RWPE2 (cell line): ENCODE results near the gene RGPD8.

Experiments used
- ATAC-seq: fragments of 200-7000 bp; cut with Tn5 transposase; 3 replicates; pipeline ENCODE4 v1.9.1; 2021; ENCODE audit warnings: low read depth
- DNase-seq: peaks from one replicate; pipeline ENCODE4 v3.0.0-alpha.2; 2020; ENCODE audit warnings: low spot score
- H3K27ac ChIP-seq: fragments of 450-650 bp; 2 replicates; pipeline ENCODE4 v1.5.1; 2017; ENCODE audit warnings: mild to moderate bottlenecking; ENCODE audit not compliant: poor library complexity, severe bottlenecking
- H3K27me3 ChIP-seq: fragments of 250-450 bp; sonication (Bioruptor Pico); 2 replicates; pipeline ENCODE4 v1.5.1; 2021; ENCODE audit warnings: mild to moderate bottlenecking, moderate library complexity; ENCODE audit not compliant: insufficient read depth, poor library complexity, severe bottlenecking
- H3K36me3 ChIP-seq: fragments of 250-450 bp; sonication (Bioruptor Pico); 2 replicates; pipeline ENCODE4 v1.5.1; 2020; ENCODE audit warnings: low read depth, mild to moderate bottlenecking, moderate library complexity
- H3K4me1 ChIP-seq: fragments of 250-450 bp; sonication (Bioruptor Pico); 2 replicates; pipeline ENCODE4 v1.5.1; 2021; ENCODE audit warnings: mild to moderate bottlenecking, moderate library complexity; ENCODE audit not compliant: insufficient read depth, poor library complexity, severe bottlenecking
- H3K4me3 ChIP-seq: fragments of 250-450 bp; sonication (Bioruptor Pico); 2 replicates; pipeline ENCODE4 v1.5.1; 2021; ENCODE audit warnings: mild to moderate bottlenecking, moderate library complexity; ENCODE audit not compliant: severe bottlenecking
- H3K9me3 ChIP-seq: fragments of 250-450 bp; sonication (Bioruptor Pico); 2 replicates; pipeline ENCODE4 v1.5.1; 2021; ENCODE audit warnings: mild to moderate bottlenecking, moderate library complexity; ENCODE audit not compliant: severe bottlenecking
- CTCF ChIP-seq: fragments of 450-650 bp; IDR thresholded peaks from one replicate; pipeline ENCODE4 v1.5.1; 2017; ENCODE audit warnings: mild to moderate bottlenecking, moderate library complexity; ENCODE audit not compliant: poor library complexity, severe bottlenecking

The RGPD8 gene

GRCh38 chr2:112481050-112481527, 47.6 kb upstream of the RGPD8 start:
- H3K36me3 ChIP-seq: peaks cover 11% of the 10 kb centered on the region; the same call in 1 of the 2 replicates
- TF ChIP-seq CTCF: peak; percentile 94
- no peaks in the 10 kb centered on the region for H3K9me3 ChIP-seq
- H3K4me1 ChIP-seq: peaks cover 4% of the 10 kb centered on the region
- H3K27ac ChIP-seq: peak overlapping the region; percentile 78
- H3K4me3 ChIP-seq: peak overlapping the region; percentile 89
- peak; percentile 88 for ATAC-seq
- H3K27me3 ChIP-seq: no peaks in the 10 kb centered on the region
- peak; percentile 83 for DNase-seq

GRCh38 chr2:112480530-112481049, 47.1 kb upstream of the RGPD8 start:
- Histone ChIP-seq H3K4me1 (peaks cover 4% of the 10 kb centered on the region), H3K27ac (peak overlapping the region; percentile 78), H3K9me3 (no peaks in the 10 kb centered on the region), H3K27me3 (no peaks in the 10 kb centered on the region), H3K36me3 (peaks cover 9% of the 10 kb centered on the region; the same call in 1 of the 2 replicates), H3K4me3 (peak overlapping the region; percentile 89)
- ATAC-seq: no peak
- no peak for TF ChIP-seq CTCF
- DNase-seq: no peak

- no peaks in the 10 kb centered on the region for H3K27me3 ChIP-seq
These were observed 43.0 kb upstream of the RGPD8 start for GRCh38 chr2:112476434-112476833.

GRCh38 chr2:112474844-112475486, 41.5 kb upstream of the RGPD8 start:
- H3K9me3 ChIP-seq: no peaks in the 10 kb centered on the region
- no peak for ATAC-seq
- H3K36me3 ChIP-seq: no peaks in the 10 kb centered on the region
- TF ChIP-seq CTCF: no peak
- no peak for DNase-seq
- H3K27ac ChIP-seq: no peak overlapping the region
- H3K4me1 ChIP-seq: no peaks in the 10 kb centered on the region
- H3K27me3 ChIP-seq: no peaks in the 10 kb centered on the region
- H3K4me3 ChIP-seq: no peak overlapping the region

More at GRCh38 chr2:112476434-112476833, 43.0 kb upstream of the RGPD8 start:
- ATAC-seq (no peak), DNase-seq (no peak)
- no peak for TF ChIP-seq CTCF
- H3K36me3 ChIP-seq: no peaks in the 10 kb centered on the region
- no peak overlapping the region for H3K4me3 ChIP-seq
- no peaks in the 10 kb centered on the region for H3K9me3 ChIP-seq
- H3K4me1 ChIP-seq: no peaks in the 10 kb centered on the region
- H3K27ac ChIP-seq: no peak overlapping the region

GRCh38 chr2:112472547-112473263, 39.3 kb upstream of the RGPD8 start:
- TF ChIP-seq CTCF: no peak
- no peaks in the 10 kb centered on the region for H3K36me3 ChIP-seq
- H3K4me3 ChIP-seq: no peak overlapping the region
- H3K4me1 ChIP-seq: no peaks in the 10 kb centered on the region
- no peak overlapping the region for H3K27ac ChIP-seq
- H3K27me3 ChIP-seq: no peaks in the 10 kb centered on the region
- no peak for ATAC-seq
- H3K9me3 ChIP-seq: no peaks in the 10 kb centered on the region
- DNase-seq: no peak
